HG03432 (cell line): ENCODE data around the gene SQOR.
A peak's percentile ranks its signal among the peaks of the same experiment; 100 is the strongest.

Source experiments
- ATAC-seq: cut with Tn5 transposase; IDR thresholded peaks from one replicate; pipeline ENCODE4 v1.9.1; 2021; ENCODE audit warnings: mild to moderate bottlenecking, moderate library complexity; ENCODE audit not compliant: unreplicated experiment

SQOR gene

GRCh38 chr15:45704329-45705249 lies 69.8 kb downstream of the SQOR start:
- peak; percentile 18 for ATAC-seq

GRCh38 chr15:45705510-45706473 lies 71.0 kb downstream of the SQOR start:
- peak; percentile 90 for ATAC-seq

- no peak for ATAC-seq
Measured at GRCh38 chr15:45710657-45711056, 75.8 kb downstream of the SQOR start.

GRCh38 chr15:45714590-45715488 lies 80.0 kb downstream of the SQOR start:
- peak; percentile 77 for ATAC-seq

- ATAC-seq: peak; percentile 52
Measured at GRCh38 chr15:45715528-45715927, 80.7 kb downstream of the SQOR start.

- ATAC-seq: no peak
Measured at GRCh38 chr15:45719490-45719889, 84.7 kb downstream of the SQOR start.

GRCh38 chr15:45720183-45720582 lies 85.4 kb downstream of the SQOR start:
- no peak for ATAC-seq

- no peak for ATAC-seq
Measured at GRCh38 chr15:45728641-45729040, 93.8 kb downstream of the SQOR start.

- no peak for ATAC-seq
Measured at GRCh38 chr15:45729141-45729540, 94.3 kb downstream of the SQOR start.

- no peak for ATAC-seq
Measured at GRCh38 chr15:45731343-45731742, 96.5 kb downstream of the SQOR start.

GRCh38 chr15:45732662-45733061 lies 97.8 kb downstream of the SQOR start:
- ATAC-seq: no peak

GRCh38 chr15:45734260-45734711 lies 99.5 kb downstream of the SQOR start:
- ATAC-seq: no peak
